Stimulated activated CD8-positive, alpha-beta memory T cell treated with anti-CD3 and anti-CD28 coated beads, Interleukin-7, amount 100 ng/mL, for 48 hours (primary cell): ENCODE results near the gene KIF19.
"Not testable (repeated sequence)": the region's sequence is repeated elsewhere in the genome, so short reads cannot be mapped to it uniquely, and the experiment has no call there.

ENCODE experiments used
- DNase-seq, 2 donors: peaks; one replicate each; pipeline ENCODE4 v3.0.0-alpha.2; 2020; ENCODE audit warnings: low read depth in 1 of 2; ENCODE audit errors: extremely low read depth in 1 of 2

Gene KIF19

DNA sequence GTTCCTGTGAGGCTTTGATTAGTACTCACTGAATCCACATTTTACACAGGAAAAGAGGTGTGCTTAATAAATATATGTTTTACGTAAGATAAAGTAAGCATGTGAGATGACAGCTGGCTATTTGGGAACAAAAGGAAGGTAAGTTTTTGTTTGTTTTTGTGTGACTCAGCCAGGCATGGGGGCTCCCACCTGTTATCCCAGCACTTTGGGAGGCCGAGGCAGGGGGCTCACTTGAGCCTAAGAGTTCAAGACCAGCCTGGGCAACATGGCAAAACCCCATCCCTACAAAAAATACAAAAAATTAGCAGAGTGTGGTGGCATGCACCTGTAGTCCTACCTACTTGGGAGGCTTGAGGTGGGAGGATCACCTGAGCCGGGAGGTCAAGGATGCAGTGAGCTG is 59.2 kb downstream of the KIF19 start:
- DNase-seq, result no peak

DNA sequence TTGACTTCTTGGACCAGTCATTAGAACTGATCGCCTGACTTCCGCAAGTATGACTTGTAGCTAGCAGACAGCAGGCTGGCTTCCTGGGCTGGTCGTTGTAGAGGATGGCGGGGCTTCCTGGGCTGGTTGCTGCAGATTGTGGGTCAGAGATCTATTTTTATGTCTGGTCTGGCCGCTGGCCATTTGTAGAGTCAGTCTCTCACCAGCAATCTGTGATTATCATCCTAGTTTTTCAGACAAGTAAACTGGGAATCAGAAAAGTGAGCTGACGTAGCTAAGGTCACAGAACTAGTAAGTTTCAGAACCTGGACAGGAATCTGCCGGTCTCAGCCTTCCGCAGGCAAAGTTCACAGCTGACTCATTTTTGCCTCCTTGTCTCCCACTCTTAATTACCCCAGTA is 60.4 kb downstream of the KIF19 start:
- no peak for DNase-seq

DNA sequence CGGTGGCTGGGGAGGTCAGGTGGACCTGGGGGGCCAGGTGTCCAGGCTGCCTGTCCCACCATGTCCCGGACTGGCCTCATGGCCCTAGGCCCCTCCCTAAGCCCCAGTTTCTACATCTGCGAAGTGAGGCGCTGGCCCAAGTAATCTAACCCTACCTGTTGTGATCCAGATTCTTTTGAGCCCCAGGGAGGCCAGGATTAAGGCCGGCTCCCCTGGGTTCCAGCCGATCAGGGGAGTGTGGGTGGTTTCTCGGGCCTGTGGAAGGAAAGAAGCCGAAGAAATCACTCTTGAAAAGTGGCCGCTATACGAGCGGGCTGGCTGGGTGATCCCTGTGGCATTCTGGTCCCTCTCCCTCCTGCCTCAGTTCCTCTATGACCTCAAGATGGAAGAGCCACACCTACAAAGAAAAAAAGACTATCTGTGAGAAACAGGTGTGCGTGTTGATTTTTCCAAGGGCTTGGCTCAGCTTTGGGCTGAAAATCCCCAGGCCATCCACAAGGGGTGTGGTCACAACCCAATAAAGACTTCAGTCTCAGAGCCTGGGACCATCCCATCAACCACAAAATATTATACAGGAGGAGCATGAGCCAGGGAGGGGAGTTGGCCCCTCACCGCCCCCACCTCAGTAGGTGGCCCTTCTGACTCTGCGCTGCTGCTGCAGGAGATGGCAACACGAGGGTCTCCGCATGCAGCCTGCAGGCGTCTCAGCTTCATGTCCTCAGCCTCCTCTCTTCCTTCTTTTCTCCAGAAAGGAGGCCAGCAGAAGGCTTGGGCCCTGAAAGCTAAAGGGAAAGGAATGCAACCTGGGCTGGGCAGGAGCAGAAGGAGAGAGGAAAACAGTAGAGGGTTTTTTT is 61.6 kb downstream of the KIF19 start:
- no peak for DNase-seq

GRCh38 chr17:74389084-74389753 is 63.2 kb downstream of the KIF19 start:
- DNase-seq, result no peak

- DNase-seq, result no peak
Measured at GRCh38 chr17:74389937-74390679, 64.1 kb downstream of the KIF19 start.

DNA sequence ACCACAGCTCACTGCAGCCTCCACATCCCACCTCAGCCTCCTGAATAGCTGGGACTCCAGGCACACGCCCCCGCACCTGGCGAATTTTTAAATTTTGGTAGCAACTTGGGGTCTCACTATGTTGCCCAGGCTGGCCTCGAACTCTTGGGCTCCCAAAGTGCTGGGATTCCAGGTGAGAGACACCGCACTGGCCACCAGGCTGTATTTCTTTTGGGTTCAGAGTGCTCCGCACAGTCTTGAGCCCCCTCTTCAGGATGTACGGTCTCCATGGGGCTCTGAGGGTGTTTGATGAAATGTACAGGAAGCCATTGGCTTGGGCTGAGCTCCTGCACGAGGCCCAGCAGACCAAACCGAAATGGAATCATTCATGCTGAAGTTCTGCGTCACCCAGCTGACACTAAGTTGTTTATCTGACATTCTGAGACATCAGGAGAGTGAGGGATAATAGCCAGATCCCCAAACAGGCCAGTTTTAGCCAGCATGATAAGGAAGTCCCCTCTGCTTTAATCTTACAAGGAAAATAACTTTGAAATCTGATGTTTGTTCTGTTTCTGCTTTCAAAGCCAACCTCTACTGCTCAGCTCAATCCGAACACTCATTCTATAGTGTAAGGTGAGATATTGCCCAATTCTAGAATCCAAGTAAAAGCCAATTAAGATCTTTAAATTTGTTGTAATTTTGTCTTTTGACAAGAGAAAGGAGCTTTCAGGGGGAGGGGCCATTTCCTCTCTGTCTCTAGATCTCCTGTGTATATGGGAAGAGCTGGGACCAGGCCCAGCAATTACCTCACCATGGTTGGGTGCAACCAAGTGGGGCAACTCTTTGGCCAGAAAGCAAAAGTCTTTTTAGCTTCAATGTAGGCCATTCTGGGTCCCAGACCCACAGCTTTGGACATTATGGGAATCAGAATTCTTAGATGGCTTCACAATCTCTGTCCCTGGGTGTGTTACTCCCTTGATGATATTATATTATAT is 64.9 kb downstream of the KIF19 start:
- DNase-seq, result no peak

GRCh38 chr17:74391771-74392170 is 65.7 kb downstream of the KIF19 start:
- no peak for DNase-seq

GRCh38 chr17:74392848-74393247 is 66.8 kb downstream of the KIF19 start:
- DNase-seq, result no peak

GRCh38 chr17:74393346-74393942 is 67.4 kb downstream of the KIF19 start:
- no peak for DNase-seq

- DNase-seq, result no peak
Measured at GRCh38 chr17:74394275-74394950, 68.4 kb downstream of the KIF19 start.

- DNase-seq, result no peak
Measured at GRCh38 chr17:74394977-74395376, 69.0 kb downstream of the KIF19 start.

GRCh38 chr17:74396567-74396966 is 70.5 kb downstream of the KIF19 start:
- no peak for DNase-seq

DNA sequence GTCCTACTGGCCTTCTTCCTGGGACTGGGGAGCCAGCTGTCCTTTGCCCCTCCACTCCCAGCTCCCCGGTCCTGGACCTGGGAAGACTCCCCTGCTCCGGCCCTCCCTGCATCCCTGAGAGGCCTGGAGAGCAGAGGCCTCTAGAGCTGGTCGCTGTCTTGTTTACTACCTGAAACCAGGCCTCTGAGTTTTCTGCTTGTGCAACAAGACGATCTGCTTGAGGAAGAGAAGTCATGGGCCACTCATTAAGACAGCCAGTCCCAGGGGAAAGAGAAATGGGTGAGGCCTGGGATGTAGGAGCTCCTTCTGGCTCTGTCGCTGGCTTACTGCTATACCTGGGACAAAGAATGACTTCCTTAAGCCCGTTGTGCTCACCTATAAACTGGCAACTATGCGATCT is 76.0 kb downstream of the KIF19 start:
- no peak for DNase-seq

DNA sequence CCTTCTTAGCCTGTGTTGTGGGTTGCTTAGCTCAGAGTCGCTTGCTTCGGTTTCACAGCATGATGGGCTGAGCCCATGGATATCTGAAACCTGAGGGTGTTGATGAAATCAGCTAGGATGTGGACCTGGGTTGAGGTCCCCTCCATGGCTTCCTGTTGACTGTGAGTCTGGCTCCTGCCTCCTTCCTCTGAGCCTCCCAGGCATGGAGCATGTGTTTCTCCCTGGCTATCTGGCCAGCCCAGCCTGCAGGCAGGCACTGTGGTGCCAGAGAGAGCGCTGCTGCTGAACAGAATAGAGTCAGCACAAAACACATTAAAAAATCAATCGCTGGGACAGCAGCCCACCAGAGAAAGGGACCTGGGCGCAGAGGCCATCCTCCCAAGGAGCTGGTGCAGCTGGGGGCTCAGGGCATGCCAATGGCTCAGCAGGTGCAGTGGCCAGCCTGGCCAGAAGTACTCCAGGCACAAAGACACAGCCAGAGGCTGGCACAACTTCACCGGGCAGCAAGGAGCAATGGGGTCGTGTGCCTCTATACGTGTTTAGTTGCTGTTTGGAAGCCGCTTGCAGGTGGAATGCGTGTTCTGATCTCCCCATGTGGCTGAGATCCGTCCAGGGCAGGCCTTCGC is 77.6 kb downstream of the KIF19 start:
- no peak for DNase-seq

DNA sequence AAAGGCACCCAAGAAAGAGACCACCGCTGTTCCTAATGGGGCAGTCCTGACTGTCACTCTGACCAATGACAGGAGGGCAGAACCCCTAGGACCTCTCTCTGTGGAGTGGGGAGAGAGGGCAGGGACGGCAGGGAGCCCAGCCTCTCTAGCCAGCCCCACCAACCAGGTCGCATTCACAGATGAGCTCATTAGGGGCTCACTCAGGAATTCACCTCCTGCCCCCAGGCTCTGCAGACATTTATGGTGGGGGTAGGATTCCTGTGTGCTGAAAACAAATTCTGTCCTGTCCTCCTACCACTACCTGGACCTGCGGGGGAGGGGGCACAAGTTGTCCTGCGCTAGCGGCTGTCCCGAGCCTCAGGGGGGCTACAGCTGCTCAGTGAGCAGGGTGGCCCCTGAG is 78.2 kb downstream of the KIF19 start:
- DNase-seq, result no peak

- DNase-seq, result no peak
Measured at GRCh38 chr17:74404789-74405188, 78.8 kb downstream of the KIF19 start.

GRCh38 chr17:74405311-74405710 is 79.3 kb downstream of the KIF19 start:
- DNase-seq, result not testable (repeated sequence)
